Mucosa of stomach (tissue), 1 donor: ENCODE results near the gene SMIM21.

Experiments used
- H3K27me3 ChIP-seq: one replicate; pipeline ENCODE4 v1.7.0; 2013; ENCODE audit warnings: mild to moderate bottlenecking, low read length; ENCODE audit not compliant: control insufficient read depth, insufficient read depth
- H3K36me3 ChIP-seq: one replicate; pipeline ENCODE4 v1.7.0; 2013; ENCODE audit warnings: low read length; ENCODE audit not compliant: control insufficient read depth, insufficient read depth
- H3K4me1 ChIP-seq: one replicate; pipeline ENCODE4 v1.7.0; 2013; ENCODE audit warnings: mild to moderate bottlenecking, low read length; ENCODE audit not compliant: control insufficient read depth, insufficient read depth
- H3K4me3 ChIP-seq: one replicate; pipeline ENCODE4 v1.7.0; 2013; ENCODE audit warnings: low read length
- H3K9ac ChIP-seq: one replicate; pipeline ENCODE4 v1.7.0; 2013; ENCODE audit warnings: mild to moderate bottlenecking, low read length, moderate library complexity
- H3K9me3 ChIP-seq: one replicate; pipeline ENCODE4 v1.7.0; 2013; ENCODE audit warnings: mild to moderate bottlenecking, low read length, moderate library complexity; ENCODE audit not compliant: control insufficient read depth
- donor health status: Pancreatic carcinoma.

The SMIM21 gene

GRCh38 chr18:75418293-75419005 lies 9.1 kb downstream of the SMIM21 start:
- H3K27me3 ChIP-seq: no peaks in the 10 kb centered on the region
- no peaks in the 10 kb centered on the region for H3K4me1 ChIP-seq
- H3K4me3 ChIP-seq: no peak overlapping the region
- no peak overlapping the region for H3K9ac ChIP-seq
- no peaks in the 10 kb centered on the region for H3K9me3 ChIP-seq
- no peaks in the 10 kb centered on the region for H3K36me3 ChIP-seq

GRCh38 chr18:75410611-75411010 lies 16.9 kb downstream of the SMIM21 start:
- H3K9ac ChIP-seq: no peak overlapping the region
- no peak overlapping the region for H3K4me3 ChIP-seq
- H3K4me1 ChIP-seq: no peaks in the 10 kb centered on the region
- H3K36me3 ChIP-seq: no peaks in the 10 kb centered on the region
- no peaks in the 10 kb centered on the region for H3K27me3 ChIP-seq
- no peaks in the 10 kb centered on the region for H3K9me3 ChIP-seq

- H3K9ac ChIP-seq: no peak overlapping the region
- H3K4me1 ChIP-seq: no peaks in the 10 kb centered on the region
- H3K9me3 ChIP-seq: no peaks in the 10 kb centered on the region
- no peaks in the 10 kb centered on the region for H3K36me3 ChIP-seq
- no peak overlapping the region for H3K4me3 ChIP-seq
- H3K27me3 ChIP-seq: no peaks in the 10 kb centered on the region
Measured at GRCh38 chr18:75409806-75410205, 17.7 kb downstream of the SMIM21 start.

GRCh38 chr18:75408554-75409506 lies 18.7 kb downstream of the SMIM21 start:
- Histone ChIP-seq H3K9ac (no peak overlapping the region), H3K9me3 (no peaks in the 10 kb centered on the region), H3K4me3 (no peak overlapping the region), H3K27me3 (no peaks in the 10 kb centered on the region), H3K4me1 (no peaks in the 10 kb centered on the region), H3K36me3 (no peaks in the 10 kb centered on the region)

GRCh38 chr18:75407468-75408437 lies 19.8 kb downstream of the SMIM21 start:
- Histone ChIP-seq H3K4me1 (no peaks in the 10 kb centered on the region), H3K9me3 (no peaks in the 10 kb centered on the region), H3K27me3 (no peaks in the 10 kb centered on the region), H3K36me3 (no peaks in the 10 kb centered on the region), H3K9ac (no peak overlapping the region), H3K4me3 (no peak overlapping the region)

- no peak overlapping the region for H3K9ac ChIP-seq
- no peaks in the 10 kb centered on the region for H3K4me1 ChIP-seq
- H3K9me3 ChIP-seq: no peaks in the 10 kb centered on the region
- H3K27me3 ChIP-seq: no peaks in the 10 kb centered on the region
- H3K4me3 ChIP-seq: no peak overlapping the region
- H3K36me3 ChIP-seq: no peaks in the 10 kb centered on the region
Measured at GRCh38 chr18:75406491-75407445, 20.7 kb downstream of the SMIM21 start.

- Histone ChIP-seq H3K36me3 (no peaks in the 10 kb centered on the region), H3K27me3 (no peaks in the 10 kb centered on the region), H3K4me1 (no peaks in the 10 kb centered on the region)
Measured at GRCh38 chr18:75405351-75405750, 22.2 kb downstream of the SMIM21 start.

GRCh38 chr18:75400366-75400765 lies 27.1 kb downstream of the SMIM21 start:
- H3K4me1 ChIP-seq: no peaks in the 10 kb centered on the region
- no peak overlapping the region for H3K9ac ChIP-seq
- H3K27me3 ChIP-seq: no peaks in the 10 kb centered on the region
- H3K4me3 ChIP-seq: no peak overlapping the region
- no peaks in the 10 kb centered on the region for H3K9me3 ChIP-seq
- H3K36me3 ChIP-seq: no peaks in the 10 kb centered on the region

More at GRCh38 chr18:75405351-75405750, 22.2 kb downstream of the SMIM21 start:
- H3K4me3 ChIP-seq: no peak overlapping the region
- H3K9me3 ChIP-seq: no peaks in the 10 kb centered on the region
- no peak overlapping the region for H3K9ac ChIP-seq

- Histone ChIP-seq H3K4me1 (no peaks in the 10 kb centered on the region), H3K27me3 (no peaks in the 10 kb centered on the region), H3K4me3 (no peak overlapping the region)
Measured at GRCh38 chr18:75395137-75395536, 32.4 kb downstream of the SMIM21 start.

GRCh38 chr18:75393721-75394120 lies 33.8 kb downstream of the SMIM21 start:
- Histone ChIP-seq H3K4me3 (no peak overlapping the region), H3K9me3 (no peaks in the 10 kb centered on the region), H3K36me3 (no peaks in the 10 kb centered on the region), H3K9ac (no peak overlapping the region), H3K27me3 (no peaks in the 10 kb centered on the region), H3K4me1 (no peaks in the 10 kb centered on the region)

More at GRCh38 chr18:75395137-75395536, 32.4 kb downstream of the SMIM21 start:
- Histone ChIP-seq H3K9ac (no peak overlapping the region), H3K9me3 (no peaks in the 10 kb centered on the region), H3K36me3 (no peaks in the 10 kb centered on the region)

- H3K4me3 ChIP-seq: no peak overlapping the region
Measured at GRCh38 chr18:75392226-75392578, 35.3 kb downstream of the SMIM21 start.

More at GRCh38 chr18:75392226-75392578, 35.3 kb downstream of the SMIM21 start:
- H3K36me3 ChIP-seq: no peaks in the 10 kb centered on the region
- no peaks in the 10 kb centered on the region for H3K9me3 ChIP-seq
- H3K4me1 ChIP-seq: no peaks in the 10 kb centered on the region
- H3K27me3 ChIP-seq: no peaks in the 10 kb centered on the region
- H3K9ac ChIP-seq: no peak overlapping the region
